CD4-positive, alpha-beta T cell (primary cell): ENCODE measurements around the gene ZNF335. TPM values are rescaled to one million over a fixed set of nuclear protein-coding genes. Genes with fewer than 3 reads are reported as not detected.

Experiments used
- ATAC-seq: fragments of 200-7000 bp; cut with Tn5 transposase; one replicate; pipeline ENCODE4 v1.10.0; 2022; ENCODE audit warnings: mild to moderate bottlenecking; ENCODE audit not compliant: poor library complexity
- CTCF ChIA-PET: fragments of 350-600 bp; sonication (Branson Sonifier 250); formaldehyde crosslinking; loops from one replicate; lab custom pipeline; 2021; ENCODE audit warnings: antibody characterized with exemption, inconsistent platforms; lab: Charles Lee
- POLR2A ChIA-PET: fragments of 350-600 bp; sonication (Branson Sonifier 250); formaldehyde crosslinking; loops from one replicate; lab custom pipeline; 2021; ENCODE audit warnings: antibody characterized with exemption, inconsistent platforms; lab: Charles Lee
- DNase-seq, 14 experiments: peaks; one replicate each; pipeline ENCODE4 v3.0.0-alpha.2; 2013 to 2020; ENCODE audit warnings: mixed read lengths in 2 of 14
- H3K27ac ChIP-seq, 2 donors: one replicate each; pipeline versions ENCODE4 v1.5.1 to v1.7.0; 2013; ENCODE audit warnings: low read length in 2 of 2, low read depth in 1 of 2, mild to moderate bottlenecking in 1 of 2
- H3K27me3 ChIP-seq, 2 experiments: 1 replicate in 1 of 2; 2 replicates in 1 of 2; pipeline versions ENCODE4 v1.6.1 to v1.7.0; 2013; ENCODE audit warnings: low read length in 2 of 2, control low read depth in 1 of 2, mild to moderate bottlenecking in 1 of 2, moderate library complexity in 1 of 2; ENCODE audit not compliant: insufficient read depth in 2 of 2, control insufficient read depth in 1 of 2
- H3K36me3 ChIP-seq: one replicate; pipeline ENCODE4 v1.6.1; 2013; ENCODE audit warnings: low read length, control low read depth; ENCODE audit not compliant: insufficient read depth
- H3K4me1 ChIP-seq: one replicate; pipeline ENCODE4 v1.6.1; 2013; ENCODE audit warnings: low read length, control low read depth; ENCODE audit not compliant: insufficient read depth
- H3K4me3 ChIP-seq: one replicate; pipeline ENCODE4 v1.5.1; 2013; ENCODE audit warnings: mild to moderate bottlenecking, low read length, moderate library complexity
- H3K9me3 ChIP-seq, 2 experiments: 1 replicate in 1 of 2; 2 replicates in 1 of 2; pipeline versions ENCODE4 v1.6.1 to v1.7.0; 2013; ENCODE audit warnings: low read length in 2 of 2, mild to moderate bottlenecking in 2 of 2, control low read depth in 1 of 2, moderate library complexity in 1 of 2; ENCODE audit not compliant: control insufficient read depth in 1 of 2, insufficient read depth in 1 of 2
- H3K27ac Mint-ChIP-seq: one replicate; pipeline ENCODE4 v1.8.0; 2020; ENCODE audit warnings: mixed read lengths
- H3K27me3 Mint-ChIP-seq: one replicate; pipeline ENCODE4 v1.8.0; 2021; ENCODE audit warnings: mixed read lengths
- H3K36me3 Mint-ChIP-seq: one replicate; pipeline ENCODE4 v1.8.0; 2021; ENCODE audit warnings: low read depth, mixed read lengths
- H3K4me1 Mint-ChIP-seq: one replicate; pipeline ENCODE4 v1.8.0; 2021; ENCODE audit warnings: low read depth, mixed read lengths
- H3K4me3 Mint-ChIP-seq: one replicate; pipeline ENCODE4 v1.8.0; 2020; ENCODE audit warnings: mild to moderate bottlenecking, mixed read lengths
- H3K9me3 Mint-ChIP-seq: one replicate; pipeline ENCODE4 v1.8.0; 2020; ENCODE audit warnings: mixed read lengths
- CTCF ChIP-seq: fragments of 200-600 bp; IDR thresholded peaks from one replicate; pipeline ENCODE4 v1.8.0; 2022; ENCODE audit warnings: antibody characterized with exemption, mild to moderate bottlenecking
- intact Hi-C, 2 experiments: fragments of 100-400 bp; cut with DNase I in 1 of 2; cut with micrococcal nuclease in 1 of 2; formaldehyde crosslinking; loops; one replicate each; pipeline versions ENCODE4 v1.15.1 to v1.9.0; 2023 to 2025; cut with DNase I, micrococcal nuclease
- total RNA-seq, 174 experiments: library from RNA in 2 of 174; stranded (reverse) in 2 of 174; gene quantifications; one replicate each; pipeline ENCODE4 v1.2.3 and lab custom pipeline; 2021 to 2026

Gene ZNF335
- total RNA-seq, 2 experiments from 2014 or later: 67.3 to 74.6 TPM

- no peak overlapping the region for H3K4me3 ChIP-seq
- POLR2A ChIA-PET: interaction anchor here (1.4 to 7.4 kb wide), 7 partner anchors 8 to 438 kb away, joined by 3 to 195 read pairs (median 13); partner anchors contain the start of genes CTSA, ELMO2, NEURL2 and PCIF1
Measured at GRCh38 chr20:45968801-45969711, 2.9 kb downstream of the ZNF335 start.

GRCh38 chr20:45968081-45968671 is 3.8 kb downstream of the ZNF335 start:
- Mint-ChIP-seq H3K36me3 (peaks cover 80% of the 10 kb centered on the region), H3K4me3 (no peak overlapping the region), H3K27me3 (peaks cover 4% of the 10 kb centered on the region), H3K4me1 (peaks cover 29% of the 10 kb centered on the region), H3K9me3 (no peaks in the 10 kb centered on the region), H3K27ac (no peak overlapping the region)
- H3K4me3 ChIP-seq: no peak overlapping the region
- peak in 3 of 14 experiments; percentile 9 to 33 (median 29) for DNase-seq
- no peaks in the 10 kb centered on the region for H3K27me3 ChIP-seq
- CTCF ChIA-PET: interaction anchor here (1.6 to 3.9 kb wide), 2 partner anchors 34 to 170 kb away, joined by 3 to 20 read pairs; partner anchors contain the start of gene PCIF1
- POLR2A ChIA-PET: interaction anchor here (0.8 to 7.4 kb wide), 2 partner anchors 33 to 396 kb away, joined by 3 to 195 read pairs; partner anchors contain the start of gene PCIF1
- intact Hi-C loops: no loop called here
- peaks cover 67% of the 10 kb centered on the region for H3K36me3 ChIP-seq
- H3K4me1 ChIP-seq: peaks cover 46% of the 10 kb centered on the region
- H3K27ac ChIP-seq: no peak overlapping the region
- ATAC-seq: no peak
- H3K9me3 ChIP-seq: no peaks in the 10 kb centered on the region
- no peak for TF ChIP-seq CTCF

More at GRCh38 chr20:45968801-45969711, 2.9 kb downstream of the ZNF335 start:
- no peak for TF ChIP-seq CTCF
- H3K4me1 ChIP-seq: peaks cover 37% of the 10 kb centered on the region
- DNase-seq (peak in 2 of 14 experiments; percentile 9 to 21), ATAC-seq (no peak)
- peaks cover 4% of the 10 kb centered on the region for H3K27me3 Mint-ChIP-seq
- intact Hi-C loops: no loop called here
- H3K27ac Mint-ChIP-seq: peak overlapping the region; percentile 100
- H3K27me3 ChIP-seq: no peaks in the 10 kb centered on the region
- CTCF ChIA-PET: interaction anchor here (0.5 to 3.9 kb wide), 15 partner anchors 11 to 1011 kb away, joined by 3 to 20 read pairs (median 4); partner anchors contain the start of gene PCIF1
- H3K36me3 Mint-ChIP-seq: peaks cover 72% of the 10 kb centered on the region
- H3K27ac ChIP-seq: peak overlapping the region in 1 of 2 donors; percentile 27
- no peaks in the 10 kb centered on the region for H3K9me3 Mint-ChIP-seq
- H3K4me3 Mint-ChIP-seq: peak overlapping the region; percentile 94
- peaks cover 28% of the 10 kb centered on the region for H3K4me1 Mint-ChIP-seq
- peaks cover 58% of the 10 kb centered on the region for H3K36me3 ChIP-seq
- H3K9me3 ChIP-seq: no peaks in the 10 kb centered on the region

GRCh38 chr20:45967551-45968080 is 4.4 kb downstream of the ZNF335 start:
- H3K36me3 ChIP-seq: peaks cover 71% of the 10 kb centered on the region
- H3K9me3 ChIP-seq: no peaks in the 10 kb centered on the region
- ChIA-PET CTCF (interaction anchor here (1.3 kb wide), 1 partner anchor 143 kb away, joined by 3 read pairs; no protein-coding TSS in a partner anchor), POLR2A (interaction anchor here (0.8 kb wide), 1 partner anchor 397 kb away, joined by 3 read pairs; no protein-coding TSS in a partner anchor)
- H3K27ac Mint-ChIP-seq: no peak overlapping the region
- H3K4me3 Mint-ChIP-seq: no peak overlapping the region
- DNase-seq (peak in 2 of 14 experiments; percentile 2 to 24), ATAC-seq (no peak)
- H3K27me3 ChIP-seq: no peaks in the 10 kb centered on the region
- peaks cover 86% of the 10 kb centered on the region for H3K36me3 Mint-ChIP-seq
- no peak overlapping the region for H3K4me3 ChIP-seq
- no peaks in the 10 kb centered on the region for H3K9me3 Mint-ChIP-seq
- H3K27ac ChIP-seq: no peak overlapping the region
- H3K4me1 ChIP-seq: peaks cover 43% of the 10 kb centered on the region
- intact Hi-C loops: no loop called here
- no peak for TF ChIP-seq CTCF
- H3K27me3 Mint-ChIP-seq: peaks cover 4% of the 10 kb centered on the region
- H3K4me1 Mint-ChIP-seq: peaks cover 30% of the 10 kb centered on the region
